Measurements from ENCODE around the gene VAV3.

The VAV3 gene

DNA sequence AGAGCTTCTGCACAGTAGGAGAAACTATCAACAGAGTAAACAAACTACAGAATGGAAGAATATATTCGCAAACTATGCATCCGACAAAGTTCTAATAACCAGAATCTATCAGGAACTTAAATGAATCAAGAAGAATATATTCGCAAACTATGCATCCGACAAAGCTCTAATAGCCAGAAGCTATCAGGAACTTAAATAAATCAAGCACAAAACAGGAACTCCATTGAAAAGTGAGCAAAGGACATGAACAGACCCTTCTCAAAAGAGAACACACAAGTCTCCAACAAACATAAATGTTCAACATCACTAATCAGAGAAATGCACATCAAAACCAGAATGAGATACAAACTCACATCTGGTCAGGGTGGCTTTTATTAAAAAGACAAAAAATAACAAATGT lies 126.9 kb downstream of the VAV3 start:
- no peak for DNase-seq (ENCODE audit: low spot score)

DNA sequence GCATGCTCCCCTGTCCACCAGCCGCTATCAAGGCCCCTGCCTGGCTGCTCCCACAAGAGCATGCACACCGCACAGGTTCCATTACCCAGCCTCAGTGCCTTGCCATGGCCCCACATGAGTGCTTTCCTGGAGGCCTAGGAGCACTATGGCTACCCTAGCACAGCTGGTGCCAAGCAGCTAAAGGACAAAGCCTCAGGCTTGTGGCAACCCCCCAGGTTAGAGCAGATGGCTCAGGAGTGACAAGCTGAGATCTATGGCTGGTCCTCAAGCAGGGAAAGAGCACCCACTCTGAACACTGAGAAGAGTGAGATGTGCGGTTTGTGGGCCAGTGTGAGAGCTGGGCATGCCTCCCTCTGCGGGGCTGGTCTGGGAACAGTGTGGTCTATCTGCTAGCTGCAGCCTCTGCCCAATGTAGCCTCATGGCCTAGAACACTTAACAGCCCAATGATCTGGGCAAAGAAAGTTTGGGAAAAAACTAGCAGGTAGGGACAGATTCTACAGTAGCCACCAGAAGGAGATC lies 129.8 kb downstream of the VAV3 start:
- no peak for DNase-seq (ENCODE audit: low spot score)

GRCh38 chr1:107833061-107833460 lies 131.9 kb downstream of the VAV3 start:
- no peak for DNase-seq (ENCODE audit: low spot score)

GRCh38 chr1:107831921-107832320 lies 133.1 kb downstream of the VAV3 start:
- DNase-seq (ENCODE audit: low spot score): no peak

- no peak for DNase-seq (ENCODE audit: low spot score)
Observed at GRCh38 chr1:107830526-107830925, 134.5 kb downstream of the VAV3 start.

GRCh38 chr1:107830075-107830474 lies 134.9 kb downstream of the VAV3 start:
- DNase-seq (ENCODE audit: low spot score): no peak

GRCh38 chr1:107829036-107829770 lies 135.8 kb downstream of the VAV3 start:
- DNase-seq (ENCODE audit: low spot score): no peak

- no peak for DNase-seq (ENCODE audit: low spot score)
Observed at GRCh38 chr1:107824946-107825345, 140.0 kb downstream of the VAV3 start.

- DNase-seq (ENCODE audit: low spot score): no peak
Observed at GRCh38 chr1:107821340-107821739, 143.6 kb downstream of the VAV3 start.

DNA sequence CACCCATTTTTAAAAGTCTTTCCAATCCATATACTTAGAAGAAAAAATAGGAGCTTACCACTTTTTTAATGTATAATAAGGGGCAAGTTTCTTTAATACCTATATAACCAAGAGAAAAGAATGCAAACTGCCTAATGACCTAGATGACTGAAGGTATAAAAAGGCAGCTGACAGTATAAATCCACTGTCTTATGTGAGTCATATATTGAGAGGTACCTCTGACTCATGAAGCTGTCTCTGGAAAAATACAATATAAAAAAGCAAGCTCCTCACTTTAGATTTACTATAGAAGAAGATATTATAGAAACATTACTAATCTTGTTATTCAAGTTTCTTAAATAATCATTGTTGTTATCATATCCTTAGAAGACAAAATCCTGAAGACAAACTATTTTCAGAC lies 144.2 kb downstream of the VAV3 start:
- DNase-seq (ENCODE audit: low spot score): no peak

DNA sequence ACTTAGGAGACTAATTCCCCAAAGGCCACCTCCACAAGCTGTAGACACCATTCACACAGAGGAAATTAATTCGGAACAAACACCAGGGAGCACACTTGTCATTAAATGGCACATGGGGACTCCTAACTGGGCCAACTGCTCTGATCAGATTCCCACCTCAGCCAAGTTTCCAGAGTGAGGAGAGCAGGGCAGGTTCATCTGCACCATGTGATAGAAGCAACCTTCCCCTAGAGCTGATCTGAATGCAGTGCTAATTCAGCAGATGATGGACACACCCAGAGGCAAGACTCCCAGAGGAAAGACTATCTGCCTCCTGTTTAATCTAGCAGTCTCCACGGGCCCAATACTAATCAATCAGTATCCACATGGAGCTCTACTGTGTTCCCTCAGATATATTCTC lies 147.0 kb downstream of the VAV3 start:
- DNase-seq (ENCODE audit: low spot score): no peak

GRCh38 chr1:107817206-107817605 lies 147.8 kb downstream of the VAV3 start:
- no peak for DNase-seq (ENCODE audit: low spot score)

DNA sequence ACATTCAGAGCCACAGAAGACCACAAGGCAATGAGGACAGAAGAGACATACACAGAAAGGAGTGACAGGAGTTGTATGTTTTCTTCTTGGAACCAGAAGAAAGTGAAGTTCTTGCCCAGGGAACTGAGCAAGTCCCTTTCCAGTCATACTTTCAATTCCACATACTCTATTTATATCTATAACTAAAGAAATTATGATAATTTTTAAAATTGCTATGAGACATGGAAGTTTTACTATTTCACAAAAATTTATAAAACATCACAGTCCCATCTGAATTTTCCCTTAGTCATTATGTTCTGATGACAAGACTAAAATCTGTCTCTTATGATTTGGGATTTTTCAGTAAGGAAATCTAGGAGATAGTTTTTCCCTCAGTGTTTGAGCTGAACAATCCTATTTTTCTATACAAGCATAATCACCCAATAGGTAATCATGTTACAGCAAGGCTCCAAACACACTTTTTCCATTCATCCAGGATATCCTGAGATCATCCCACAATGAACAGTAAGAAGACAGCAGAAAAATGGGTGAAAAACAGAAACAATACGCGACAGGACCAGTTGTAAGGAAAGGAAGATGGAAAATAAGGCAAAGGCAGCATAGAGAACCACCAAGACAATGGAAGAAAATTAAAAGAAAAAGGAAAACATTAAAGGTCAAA lies 154.6 kb downstream of the VAV3 start:
- no peak for DNase-seq (ENCODE audit: low spot score)

GRCh38 chr1:107807855-107808254 lies 157.1 kb downstream of the VAV3 start:
- no peak for DNase-seq (ENCODE audit: low spot score)

DNA sequence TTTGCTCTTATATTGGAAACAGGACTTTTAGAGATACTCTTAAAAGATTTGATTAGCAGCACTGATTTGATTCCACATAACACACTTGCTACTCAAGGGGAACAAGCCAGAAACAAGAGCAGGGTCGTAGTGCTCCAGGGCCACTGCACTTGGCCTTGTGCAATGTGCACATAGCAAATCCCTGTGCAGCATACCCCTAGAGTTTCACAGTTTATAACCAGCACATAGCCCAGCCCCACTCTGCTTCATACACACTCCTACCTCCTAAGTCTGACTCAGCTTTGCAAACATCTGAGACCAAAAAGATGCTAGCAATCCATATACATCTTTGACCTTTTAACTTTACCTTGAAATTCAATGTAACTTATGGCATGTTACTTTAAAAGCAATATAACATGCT lies 157.6 kb downstream of the VAV3 start:
- no peak for DNase-seq (ENCODE audit: low spot score)

GRCh38 chr1:107806902-107807301 lies 158.1 kb downstream of the VAV3 start:
- DNase-seq (ENCODE audit: low spot score): no peak

GRCh38 chr1:107804741-107805140 lies 160.2 kb downstream of the VAV3 start:
- no peak for DNase-seq (ENCODE audit: low spot score)

GRCh38 chr1:107804134-107804533 lies 160.8 kb downstream of the VAV3 start:
- no peak for DNase-seq (ENCODE audit: low spot score)

GRCh38 chr1:107803579-107803978 lies 161.4 kb downstream of the VAV3 start:
- DNase-seq (ENCODE audit: low spot score): no peak

DNA sequence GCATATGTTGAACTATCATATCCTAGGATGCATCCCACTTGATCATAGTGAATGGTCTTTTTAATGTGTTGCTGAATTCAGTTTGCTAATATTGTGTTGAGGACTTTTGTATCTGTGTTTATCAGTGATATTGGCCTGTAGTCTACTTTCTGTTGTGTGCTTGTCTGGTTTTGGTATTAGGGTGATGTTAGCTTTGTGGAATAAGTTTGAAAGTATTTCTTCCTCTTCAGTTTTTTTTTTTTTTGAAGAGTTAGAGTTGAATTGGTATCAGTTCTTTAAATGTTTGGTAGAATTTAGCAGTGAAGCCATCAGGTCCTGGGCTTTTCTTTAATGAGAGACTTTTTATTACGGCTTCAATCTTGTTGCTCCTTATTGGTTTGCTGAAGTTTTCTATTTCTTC lies 162.3 kb downstream of the VAV3 start:
- DNase-seq (ENCODE audit: low spot score): no peak

- no peak for DNase-seq (ENCODE audit: low spot score)
Observed at GRCh38 chr1:107795994-107796393, 169.0 kb downstream of the VAV3 start.

DNA sequence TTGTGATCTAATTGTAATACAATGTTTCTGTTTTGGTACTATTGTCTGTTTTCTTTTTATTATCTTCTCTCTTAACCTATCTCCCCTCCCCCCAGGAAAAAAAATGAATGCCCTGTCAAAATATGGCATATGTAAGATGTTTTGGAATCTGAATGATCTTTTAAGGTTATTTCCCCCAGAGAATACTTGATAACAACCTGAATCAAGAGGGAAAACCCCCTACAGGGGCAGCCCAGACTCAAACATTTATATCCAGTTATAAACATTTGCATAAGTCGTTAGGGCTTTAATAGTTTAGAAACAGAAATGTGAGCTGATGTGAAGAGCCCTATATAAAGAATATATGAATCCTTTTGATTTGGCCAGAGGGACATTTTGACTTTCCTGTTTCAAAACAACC lies 169.5 kb downstream of the VAV3 start:
- DNase-seq (ENCODE audit: low spot score): no peak

DNA sequence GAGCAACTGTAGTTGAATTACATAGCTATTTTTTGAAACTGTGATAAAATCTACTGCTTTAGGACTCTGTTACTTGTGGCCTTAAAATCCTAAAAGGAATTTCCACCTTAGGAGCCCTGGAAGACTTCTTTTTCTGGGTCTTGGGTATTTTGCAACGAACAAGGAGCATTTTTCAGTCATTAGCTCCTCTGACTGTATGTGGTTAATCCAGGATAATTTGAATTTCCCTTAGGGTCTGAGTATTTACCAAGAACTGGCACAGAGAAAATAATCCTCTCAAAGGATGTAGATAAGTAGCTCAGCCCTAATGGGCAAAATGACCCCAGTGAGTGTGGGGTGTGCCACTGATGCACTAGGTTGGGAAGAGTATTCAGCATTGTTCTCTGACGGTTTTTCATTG lies 170.4 kb downstream of the VAV3 start:
- DNase-seq (ENCODE audit: low spot score): no peak
